Sigmoid colon (tissue), 7 donors: Measurements from ENCODE around the gene CST11. TPM values are rescaled to one million over a fixed set of nuclear protein-coding genes. Genes with fewer than 3 reads are reported as not detected.
A peak's percentile ranks its signal among the peaks of the same experiment; 100 is the strongest.

Source experiments
- DNase-seq: peaks from one replicate; pipeline ENCODE4 v3.0.0-alpha.2; 2019
- H3K27ac ChIP-seq, 4 donors: fragments of 200-600 bp; sonication (generic); one replicate each; pipeline ENCODE4 v1.5.1; 2016 to 2019; ENCODE audit warnings: mild to moderate bottlenecking in 1 of 4
- H3K27me3 ChIP-seq, 3 donors: fragments of 200-600 bp; sonication (generic); one replicate each; pipeline ENCODE4 v1.5.1; 2019; ENCODE audit warnings: mild to moderate bottlenecking in 1 of 3
- H3K36me3 ChIP-seq, 4 donors: fragments of 200-600 bp; sonication (generic); one replicate each; pipeline ENCODE4 v1.5.1; 2016 to 2019
- H3K4me1 ChIP-seq, 4 donors: fragments of 200-600 bp; sonication (generic); one replicate each; pipeline ENCODE4 v1.5.1; 2017 to 2019
- H3K4me3 ChIP-seq, 4 donors: fragments of 200-600 bp; sonication (generic); one replicate each; pipeline ENCODE4 v1.5.1; 2017 to 2019; ENCODE audit warnings: mild to moderate bottlenecking in 2 of 4, moderate library complexity in 1 of 4
- H3K9me3 ChIP-seq, 4 donors: fragments of 200-600 bp in 3 of 4; sonication (generic) in 3 of 4; one replicate each; pipeline versions ENCODE4 v1.5.1 to v1.6.1; 2013 to 2019
- CTCF ChIP-seq, 4 experiments: fragments of 450-650 bp in 3 of 4; fragments of 200-600 bp in 1 of 4; IDR thresholded peaks; one replicate each; pipeline ENCODE4 v1.5.1; 2016 to 2019; ENCODE audit warnings: antibody characterized with exemption in 4 of 4, mild to moderate bottlenecking in 3 of 4, moderate library complexity in 2 of 4
- EP300 ChIP-seq, 4 donors: sonication (generic); formaldehyde crosslinking; IDR thresholded peaks; one replicate each; pipeline ENCODE4 v1.6.1; 2017; ENCODE audit warnings: antibody characterized with exemption in 4 of 4
- POLR2A ChIP-seq, 2 donors: fragments of 450-650 bp; IDR thresholded peaks; one replicate each; pipeline ENCODE4 v1.6.1; 2016; ENCODE audit warnings: antibody characterized with exemption in 2 of 2, mild to moderate bottlenecking in 2 of 2, moderate library complexity in 2 of 2
- POLR2AphosphoS5 ChIP-seq, 4 donors: sonication (generic); formaldehyde crosslinking; IDR thresholded peaks; one replicate each; pipeline ENCODE4 v1.6.1; 2017; ENCODE audit warnings: antibody characterized with exemption in 4 of 4
- WGBS, 2 donors: extraction: QIAGEN DNeasy Blood & Tissue Kit; methylation state at CpG; one replicate each; pipeline ENCODE4 v1.1.7; 2013; 5-methylcytosine and 5-hydroxymethylcytosine counted together
- intact Hi-C: fragments of 100-400 bp; cut with DNase I; formaldehyde crosslinking; loops from one replicate; pipeline ENCODE4 v1.15.1; 2023
- polyA plus RNA-seq, 3 donors: library from polyadenylated mRNA; stranded (reverse); fragments of 200-250 nt; gene quantifications; one replicate each; pipeline ENCODE4 v1.2.3, GENCODE V29; 2013
- total RNA-seq, 4 donors: library from RNA; depleted of rRNA; stranded (reverse); fragments of >200 nt; gene quantifications; one replicate each; pipeline ENCODE4 v1.1.0, GENCODE V29; 2016
- donor health status: healthy with polysubstance abuse.
- donor health status: Bipolar disorder and iron deficiency.
- donor health status: healthy.

CST11 gene
- total and polyA plus RNA-seq, 7 donors = not detected

- no peak for DNase-seq
- Histone ChIP-seq H3K9me3 (no peaks in the 10 kb centered on the region), H3K27ac (no peak overlapping the region), H3K4me3 (no peak overlapping the region), H3K36me3 (no peaks in the 10 kb centered on the region), H3K27me3 (no peaks in the 10 kb centered on the region), H3K4me1 (peaks cover 0 to 13% (median 0%) of the 10 kb centered on the region in 4 donors)
- 75 to 85% methylated on average over 3 of the region's 3 CpGs for WGBS, 2 donors
- TF ChIP-seq EP300 (IDR thresholded peaks at IDR 0.05) (no peak), POLR2AphosphoS5 (IDR thresholded peaks at IDR 0.05) (no peak), CTCF (IDR thresholded peaks at IDR 0.05) (no peak), POLR2A (IDR thresholded peaks at IDR 0.05) (no peak)
- intact Hi-C loops = no loop called here
Measured at GRCh38 chr20:23433628-23434027, 19.0 kb downstream of the CST11 start.

- DNase-seq = no peak
- H3K27ac ChIP-seq = no peak overlapping the region
- WGBS, 2 donors = 90 to 94% methylated on average over 9 of the region's 9 CpGs
Measured at GRCh38 chr20:23425129-23425528, 27.5 kb downstream of the CST11 start.

GRCh38 chr20:23420943-23421931, 31.4 kb downstream of the CST11 start, which contains the start of gene NAPB:
TSS of gene NAPB (minus strand) at chr20:23421488. CDS start at chr20:23421402, 86 bp downstream.
- Histone ChIP-seq H3K9me3 (no peaks in the 10 kb centered on the region), H3K36me3 (no peaks in the 10 kb centered on the region), H3K4me3 (peak within 1 kb of the TSS; percentile 95 to 98 (median 97)), H3K4me1 (peaks cover 0 to 37% (median 24%) of the 10 kb centered on the region in 4 donors), H3K27ac (peak within 1 kb of the TSS; percentile 92 to 94 (median 92)), H3K27me3 (no peaks in the 10 kb centered on the region)
- DNase-seq = peak; percentile 96
- TF ChIP-seq POLR2AphosphoS5 (IDR thresholded peaks at IDR 0.05) (peak; percentile 94 to 98 (median 98)), POLR2A (IDR thresholded peaks at IDR 0.05) (peak; percentile 63 to 81), EP300 (IDR thresholded peaks at IDR 0.05) (no peak), CTCF (IDR thresholded peaks at IDR 0.05) (peak; percentile 53 to 69 (median 58))
- intact Hi-C loops = loop anchor here (1.0 kb wide), 2 partner anchors 58 to 71 kb away; partner anchors contain the start of gene NXT1
- 0 to 1% methylated on average over 64 of the region's 64 CpGs for WGBS, 2 donors

More at GRCh38 chr20:23425129-23425528, 27.5 kb downstream of the CST11 start:
- no peaks in the 10 kb centered on the region for H3K9me3 ChIP-seq
- H3K36me3 ChIP-seq = no peaks in the 10 kb centered on the region
- no peaks in the 10 kb centered on the region for H3K27me3 ChIP-seq
- H3K4me1 ChIP-seq = peaks cover 0 to 8% (median 4%) of the 10 kb centered on the region in 4 donors
- H3K4me3 ChIP-seq = no peak overlapping the region
- no peak for TF ChIP-seq POLR2AphosphoS5 (IDR thresholded peaks at IDR 0.05)
- TF ChIP-seq CTCF (IDR thresholded peaks at IDR 0.05) = no peak
- no peak for TF ChIP-seq EP300 (IDR thresholded peaks at IDR 0.05)
- no peak for TF ChIP-seq POLR2A (IDR thresholded peaks at IDR 0.05)
- intact Hi-C loops = no loop called here

- TF ChIP-seq EP300 (IDR thresholded peaks at IDR 0.05) = no peak
- TF ChIP-seq POLR2AphosphoS5 (IDR thresholded peaks at IDR 0.05) = peak in 1 of 4 donors; percentile 15
- H3K27me3 ChIP-seq = no peaks in the 10 kb centered on the region
- H3K4me1 ChIP-seq = peaks cover 0 to 44% (median 24%) of the 10 kb centered on the region in 4 donors
- H3K27ac ChIP-seq = peak overlapping the region; percentile 92 to 94 (median 92)
- intact Hi-C loops = loop anchor here (1.0 kb wide), 1 partner anchor 57 kb away; no protein-coding TSS in a partner anchor
- WGBS, 2 donors = 1% methylated on average over 58 of the region's 58 CpGs
- H3K4me3 ChIP-seq = peak overlapping the region; percentile 95 to 98 (median 97)
- H3K36me3 ChIP-seq = no peaks in the 10 kb centered on the region
- peak; percentile 76 for DNase-seq
- H3K9me3 ChIP-seq = no peaks in the 10 kb centered on the region
Measured at GRCh38 chr20:23419995-23420901, 32.4 kb downstream of the CST11 start.
